Smooth muscle cell (in vitro differentiated cells): ENCODE data around the gene CDH23. TPM values are rescaled to one million over a fixed set of nuclear protein-coding genes. Genes with fewer than 3 reads are reported as not detected.

Experiments
- DNase-seq: peaks from one replicate; lab custom pipeline; 2025; ENCODE audit not compliant: unreplicated experiment; lab: John Stamatoyannopoulos, UW
- H2AFZ ChIP-seq: fragments of 200-600 bp; sonication (generic); 2 replicates; pipeline ENCODE4 v1.6.0; 2016; ENCODE audit warnings: antibody characterized with exemption, low read depth, mild to moderate bottlenecking
- H3F3A ChIP-seq: fragments of 200-600 bp; sonication (generic); 2 replicates; pipeline ENCODE4 v1.6.0; 2017; ENCODE audit warnings: antibody characterized with exemption, low read depth
- H3K27ac ChIP-seq: fragments of 200-600 bp; sonication (generic); 2 replicates; pipeline ENCODE4 v1.5.1; 2016; ENCODE audit warnings: low read depth, mild to moderate bottlenecking
- H3K27me3 ChIP-seq: fragments of 200-600 bp; sonication (generic); 2 replicates; pipeline ENCODE4 v1.6.1; 2016; ENCODE audit warnings: low read depth, mild to moderate bottlenecking
- H3K36me3 ChIP-seq: fragments of 200-600 bp; sonication (generic); 2 replicates; pipeline ENCODE4 v1.5.1; 2016; ENCODE audit warnings: low read depth
- H3K4me1 ChIP-seq: fragments of 200-600 bp; sonication (generic); 2 replicates; pipeline ENCODE4 v1.5.1; 2016; ENCODE audit warnings: low read depth
- H3K4me2 ChIP-seq: fragments of 200-600 bp; sonication (generic); 2 replicates; pipeline ENCODE4 v1.6.0; 2016; ENCODE audit warnings: mild to moderate bottlenecking
- H3K4me3 ChIP-seq: fragments of 200-600 bp; sonication (generic); 2 replicates; pipeline ENCODE4 v1.5.1; 2016; ENCODE audit warnings: mild to moderate bottlenecking
- H3K79me2 ChIP-seq: fragments of 200-600 bp; sonication (generic); 2 replicates; pipeline ENCODE4 v1.6.0; 2016; ENCODE audit warnings: low read depth, mild to moderate bottlenecking
- H3K9ac ChIP-seq: fragments of 200-600 bp; sonication (generic); 2 replicates; pipeline ENCODE4 v1.6.0; 2016; ENCODE audit warnings: low read depth
- H3K9me3 ChIP-seq: fragments of 200-600 bp; sonication (generic); replicated peaks from 2 replicates; pipeline ENCODE4 v1.5.1; 2016; ENCODE audit warnings: low read depth
- H4K20me1 ChIP-seq: fragments of 200-600 bp; sonication (generic); 2 replicates; pipeline ENCODE4 v1.6.0; 2016; ENCODE audit warnings: low read depth
- CTCF ChIP-seq: fragments of 200-600 bp; sonication (generic); IDR thresholded peaks from 2 replicates; pipeline ENCODE4 v1.5.1; 2017; ENCODE audit warnings: borderline replicate concordance, mild to moderate bottlenecking, antibody characterized with exemption; ENCODE audit not compliant: insufficient read depth, poor library complexity, severe bottlenecking
- WGBS: methylation state at CpG from one replicate; pipeline ENCODE4 v1.1.7; 2016; ENCODE audit warnings: low lambda C conversion rate; 5-methylcytosine and 5-hydroxymethylcytosine counted together
- polyA plus RNA-seq: library from polyadenylated mRNA; unstranded; fragments of >200 nt; fragmentation: Nextera tagmentation; extraction: Ambion mirVana; gene quantifications from 2 replicates; pipeline ENCODE4 v1.2.1, GENCODE V29; 2016
- total RNA-seq: library from RNA; depleted of rRNA; stranded (reverse); fragments of >200 nt; gene quantifications from 2 replicates; pipeline ENCODE4 v1.2.3, GENCODE V29; 2014

The CDH23 gene
- total and polyA plus RNA-seq, 2 experiments from 2014 or later = 0.99 to 2.5 TPM

- TF ChIP-seq CTCF = no peak
- no peak overlapping the region for H3K4me3 ChIP-seq
- no peak overlapping the region for H3K4me2 ChIP-seq
- WGBS = 90% methylated on average over 20 of the region's 22 CpGs
- H2AFZ ChIP-seq = no peak overlapping the region
- no peak overlapping the region for H3K9ac ChIP-seq
- no peak for DNase-seq
- no peaks in the 10 kb centered on the region for H4K20me1 ChIP-seq
- no peaks in the 10 kb centered on the region for H3K9me3 ChIP-seq
- no peak overlapping the region for H3K27ac ChIP-seq
- no peaks in the 10 kb centered on the region for H3K79me2 ChIP-seq
- no peaks in the 10 kb centered on the region for H3F3A ChIP-seq
- H3K27me3 ChIP-seq = no peaks in the 10 kb centered on the region
- peaks cover 8% of the 10 kb centered on the region for H3K4me1 ChIP-seq
- H3K36me3 ChIP-seq = no peaks in the 10 kb centered on the region
Measured at GRCh38 chr10:71573562-71574518, 177.1 kb downstream of the CDH23 start.

- DNase-seq = no peak
- H4K20me1 ChIP-seq = no peaks in the 10 kb centered on the region
- no peaks in the 10 kb centered on the region for H3K27me3 ChIP-seq
- H3K4me2 ChIP-seq = no peak overlapping the region
- peaks cover 8% of the 10 kb centered on the region for H3K4me1 ChIP-seq
- no peak overlapping the region for H2AFZ ChIP-seq
- no peak overlapping the region for H3K9ac ChIP-seq
- no peaks in the 10 kb centered on the region for H3K36me3 ChIP-seq
- 92% methylated on average over 14 of the region's 14 CpGs for WGBS
- TF ChIP-seq CTCF = no peak
- no peak overlapping the region for H3K4me3 ChIP-seq
- H3K27ac ChIP-seq = no peak overlapping the region
- H3K79me2 ChIP-seq = no peaks in the 10 kb centered on the region
- no peaks in the 10 kb centered on the region for H3K9me3 ChIP-seq
- no peaks in the 10 kb centered on the region for H3F3A ChIP-seq
Measured at GRCh38 chr10:71575451-71575850, 178.7 kb downstream of the CDH23 start.

GRCh38 chr10:71575934-71576801, 179.4 kb downstream of the CDH23 start:
- H3K27me3 ChIP-seq = no peaks in the 10 kb centered on the region
- WGBS = 85% methylated on average over 16 of the region's 16 CpGs

More at GRCh38 chr10:71575934-71576801, 179.4 kb downstream of the CDH23 start:
- no peaks in the 10 kb centered on the region for H3K36me3 ChIP-seq
- no peaks in the 10 kb centered on the region for H3K9me3 ChIP-seq
- no peaks in the 10 kb centered on the region for H3F3A ChIP-seq
- H3K79me2 ChIP-seq = no peaks in the 10 kb centered on the region
- H2AFZ ChIP-seq = no peak overlapping the region
- no peak overlapping the region for H3K9ac ChIP-seq
- H3K4me1 ChIP-seq = peaks cover 8% of the 10 kb centered on the region
- no peak overlapping the region for H3K27ac ChIP-seq
- H3K4me2 ChIP-seq = no peak overlapping the region
- no peak overlapping the region for H3K4me3 ChIP-seq
- DNase-seq = no peak
- H4K20me1 ChIP-seq = no peaks in the 10 kb centered on the region
- no peak for TF ChIP-seq CTCF
